WTC11 (cell line): ENCODE measurements around the gene HNF1B. TPM values are rescaled to one million over a fixed set of nuclear protein-coding genes. Genes with fewer than 3 reads are reported as not detected.

Experiments
- ATAC-seq: fragments of 200-7000 bp; cut with Tn5 transposase; 2 replicates; pipeline ENCODE4 v1.10.0; 2021; ENCODE audit warnings: mild to moderate bottlenecking, moderate library complexity
- CTCF ChIA-PET: fragments of 300-600 bp; sonication (Branson Sonifier 250); formaldehyde crosslinking; loops from one replicate; lab custom pipeline; 2021; ENCODE audit warnings: antibody characterized with exemption; lab: Charles Lee
- POLR2A ChIA-PET: fragments of 350-600 bp; sonication (Branson Sonifier 250); formaldehyde crosslinking; loops from one replicate; lab custom pipeline; 2021; ENCODE audit warnings: antibody characterized with exemption; lab: Charles Lee
- DNase-seq: peaks from one replicate; pipeline ENCODE4 v3.0.0; 2021; ENCODE audit warnings: low spot score
- H3K27ac Mint-ChIP-seq: 2 replicates; pipeline ENCODE4 v1.8.0; 2021; ENCODE audit warnings: mixed read lengths
- H3K27me3 Mint-ChIP-seq: 2 replicates; pipeline ENCODE4 v1.8.0; 2021; ENCODE audit warnings: low read depth, mild to moderate bottlenecking, moderate library complexity, mixed read lengths
- H3K36me3 Mint-ChIP-seq: 2 replicates; pipeline ENCODE4 v1.8.0; 2021; ENCODE audit warnings: mixed read lengths
- H3K4me1 Mint-ChIP-seq: 2 replicates; pipeline ENCODE4 v1.8.0; 2022; ENCODE audit warnings: mixed read lengths
- H3K4me3 Mint-ChIP-seq: 2 replicates; pipeline ENCODE4 v1.8.0; 2021; ENCODE audit warnings: mild to moderate bottlenecking, moderate library complexity, mixed read lengths
- H3K9me3 Mint-ChIP-seq: 2 replicates; pipeline ENCODE4 v1.8.0; 2021; ENCODE audit warnings: mixed read lengths
- ATF1 ChIP-seq: sonication (generic); formaldehyde crosslinking; IDR thresholded peaks from 2 replicates; pipeline ENCODE4 v1.8.1; 2023; ENCODE audit warnings: mild to moderate bottlenecking, moderate library complexity, missing genetic modification reagents
- ATF3 ChIP-seq: sonication (generic); formaldehyde crosslinking; conservative IDR thresholded peaks from 2 replicates; pipeline ENCODE4 v1.8.1; 2022; ENCODE audit warnings: mild to moderate bottlenecking, missing genetic modification reagents
- ESRRA ChIP-seq: sonication (generic); formaldehyde crosslinking; IDR thresholded peaks from 2 replicates; pipeline ENCODE4 v1.8.1; 2022; ENCODE audit warnings: mild to moderate bottlenecking, missing genetic modification reagents, borderline replicate concordance
- ETV6 ChIP-seq: sonication (generic); formaldehyde crosslinking; IDR thresholded peaks from 2 replicates; pipeline ENCODE4 v1.8.1; 2022; ENCODE audit warnings: mild to moderate bottlenecking, missing genetic modification reagents
- FOXK1 ChIP-seq: sonication (generic); formaldehyde crosslinking; IDR thresholded peaks from 2 replicates; pipeline ENCODE4 v1.8.0; 2022; ENCODE audit warnings: mild to moderate bottlenecking, moderate library complexity, missing genetic modification reagents
- GABPB1 ChIP-seq: sonication (generic); formaldehyde crosslinking; IDR thresholded peaks from 2 replicates; pipeline ENCODE4 v1.8.1; 2023; ENCODE audit warnings: mild to moderate bottlenecking, missing genetic modification reagents
- IRF2 ChIP-seq: sonication (generic); formaldehyde crosslinking; IDR thresholded peaks from 2 replicates; pipeline ENCODE4 v1.8.0; 2022; ENCODE audit warnings: low read depth, missing genetic modification reagents, borderline replicate concordance
- NFE2L1 ChIP-seq: sonication (generic); formaldehyde crosslinking; IDR thresholded peaks from 2 replicates; pipeline ENCODE4 v1.8.1; 2023; ENCODE audit warnings: missing genetic modification reagents
- NFYB ChIP-seq: sonication (generic); formaldehyde crosslinking; conservative IDR thresholded peaks from 2 replicates; pipeline ENCODE4 v1.8.0; 2022; ENCODE audit warnings: low read depth, missing genetic modification reagents
- NR1H2 ChIP-seq: sonication (generic); formaldehyde crosslinking; IDR thresholded peaks from 2 replicates; pipeline ENCODE4 v1.9.0; 2021; ENCODE audit warnings: mild to moderate bottlenecking, moderate library complexity, missing genetic modification reagents
- PRRX2 ChIP-seq: fragments of 250-450 bp; sonication (Bioruptor Pico); IDR thresholded peaks from 2 replicates; pipeline ENCODE4 v1.8.0; 2021; ENCODE audit warnings: mild to moderate bottlenecking
- SMAD4 ChIP-seq: sonication (generic); formaldehyde crosslinking; IDR thresholded peaks from 2 replicates; pipeline ENCODE4 v1.8.0; 2022; ENCODE audit warnings: mild to moderate bottlenecking, missing genetic modification reagents
- SOX15 ChIP-seq: fragments of 250-450 bp; sonication (Bioruptor Pico); IDR thresholded peaks from 2 replicates; pipeline ENCODE4 v1.9.0; 2021; ENCODE audit warnings: mild to moderate bottlenecking
- TEAD1 ChIP-seq: sonication (generic); formaldehyde crosslinking; IDR thresholded peaks from 2 replicates; pipeline ENCODE4 v1.8.0; 2022; ENCODE audit warnings: mild to moderate bottlenecking, missing genetic modification reagents
- ZNF532 ChIP-seq: fragments of 250-450 bp; sonication (Bioruptor Pico); IDR thresholded peaks from 2 replicates; pipeline ENCODE4 v1.9.0; 2021; ENCODE audit warnings: mild to moderate bottlenecking, borderline replicate concordance
- total RNA-seq: library from RNA; stranded (reverse); gene quantifications from 3 replicates; pipeline ENCODE4 v1.2.3, GENCODE V29; 2021
- TF ChIP-seq, protein P1 (sequence below): sonication (generic); formaldehyde crosslinking; IDR thresholded peaks from 2 replicates; pipeline ENCODE4 v1.8.0; 2022; ENCODE audit warnings: mild to moderate bottlenecking, missing genetic modification reagents
- TF ChIP-seq, protein P2 (sequence below): sonication (generic); formaldehyde crosslinking; IDR thresholded peaks from 2 replicates; pipeline ENCODE4 v1.8.1; 2022; ENCODE audit warnings: low read depth, mild to moderate bottlenecking, moderate library complexity, missing genetic modification reagents, borderline replicate concordance
- TF ChIP-seq, protein P3 (sequence below): fragments of 250-450 bp; sonication (Bioruptor Pico); IDR thresholded peaks from 2 replicates; pipeline ENCODE4 v1.9.0; 2021; ENCODE audit warnings: mild to moderate bottlenecking
- TF ChIP-seq, protein P4 (sequence below): fragments of 250-450 bp; sonication (Bioruptor Pico); IDR thresholded peaks from 2 replicates; pipeline ENCODE4 v2.1.2; 2022; ENCODE audit warnings: mild to moderate bottlenecking, moderate library complexity
- TF ChIP-seq, protein P5 (sequence below): sonication (generic); formaldehyde crosslinking; IDR thresholded peaks from 2 replicates; pipeline ENCODE4 v1.8.1; 2023; ENCODE audit warnings: mild to moderate bottlenecking, missing genetic modification reagents

The HNF1B gene
- total RNA-seq, 1 experiment from 2014 or later: 0.26 TPM

GRCh38 chr17:37719866-37720265 lies 25.0 kb downstream of the HNF1B start:
- no peaks in the 10 kb centered on the region for H3K9me3 Mint-ChIP-seq
- H3K36me3 Mint-ChIP-seq: no peaks in the 10 kb centered on the region
- H3K4me3 Mint-ChIP-seq: no peak overlapping the region
- H3K27me3 Mint-ChIP-seq: no peaks in the 10 kb centered on the region; the same call in 1 of the 2 replicates
- ChIA-PET POLR2A (no interaction called here), CTCF (no interaction called here)
- ATAC-seq (no peak), DNase-seq (no peak)
- no peak overlapping the region for H3K27ac Mint-ChIP-seq
- peaks cover 3% of the 10 kb centered on the region for H3K4me1 Mint-ChIP-seq
- TF ChIP-seq GABPB1 (CRISPR knock-in tag) (no peak), TEAD1 (CRISPR knock-in tag) (no peak), SOX15 (no peak), ATF3 (CRISPR knock-in tag) (no peak), ESRRA (CRISPR knock-in tag) (no peak), NFE2L1 (no peak), SMAD4 (no peak), IRF2 (CRISPR knock-in tag) (no peak), NR1H2 (no peak), ETV6 (no peak), ZNF532 (CRISPR knock-in tag) (no peak), ATF1 (CRISPR knock-in tag) (no peak), PRRX2 (CRISPR knock-in tag) (no peak), NFYB (no peak), FOXK1 (CRISPR knock-in tag) (no peak)
- TF ChIP-seq, protein P1, sequence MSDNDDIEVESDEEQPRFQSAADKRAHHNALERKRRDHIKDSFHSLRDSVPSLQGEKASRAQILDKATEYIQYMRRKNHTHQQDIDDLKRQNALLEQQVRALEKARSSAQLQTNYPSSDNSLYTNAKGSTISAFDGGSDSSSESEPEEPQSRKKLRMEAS (CRISPR knock-in tag): no peak
- TF ChIP-seq, protein P2, sequence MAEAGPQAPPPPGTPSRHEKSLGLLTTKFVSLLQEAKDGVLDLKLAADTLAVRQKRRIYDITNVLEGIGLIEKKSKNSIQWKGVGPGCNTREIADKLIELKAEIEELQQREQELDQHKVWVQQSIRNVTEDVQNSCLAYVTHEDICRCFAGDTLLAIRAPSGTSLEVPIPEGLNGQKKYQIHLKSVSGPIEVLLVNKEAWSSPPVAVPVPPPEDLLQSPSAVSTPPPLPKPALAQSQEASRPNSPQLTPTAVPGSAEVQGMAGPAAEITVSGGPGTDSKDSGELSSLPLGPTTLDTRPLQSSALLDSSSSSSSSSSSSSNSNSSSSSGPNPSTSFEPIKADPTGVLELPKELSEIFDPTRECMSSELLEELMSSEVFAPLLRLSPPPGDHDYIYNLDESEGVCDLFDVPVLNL (CRISPR knock-in tag): no peak
- TF ChIP-seq, protein P3, sequence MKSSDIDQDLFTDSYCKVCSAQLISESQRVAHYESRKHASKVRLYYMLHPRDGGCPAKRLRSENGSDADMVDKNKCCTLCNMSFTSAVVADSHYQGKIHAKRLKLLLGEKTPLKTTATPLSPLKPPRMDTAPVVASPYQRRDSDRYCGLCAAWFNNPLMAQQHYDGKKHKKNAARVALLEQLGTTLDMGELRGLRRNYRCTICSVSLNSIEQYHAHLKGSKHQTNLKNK (CRISPR knock-in tag): no peak
- TF ChIP-seq, protein P4, sequence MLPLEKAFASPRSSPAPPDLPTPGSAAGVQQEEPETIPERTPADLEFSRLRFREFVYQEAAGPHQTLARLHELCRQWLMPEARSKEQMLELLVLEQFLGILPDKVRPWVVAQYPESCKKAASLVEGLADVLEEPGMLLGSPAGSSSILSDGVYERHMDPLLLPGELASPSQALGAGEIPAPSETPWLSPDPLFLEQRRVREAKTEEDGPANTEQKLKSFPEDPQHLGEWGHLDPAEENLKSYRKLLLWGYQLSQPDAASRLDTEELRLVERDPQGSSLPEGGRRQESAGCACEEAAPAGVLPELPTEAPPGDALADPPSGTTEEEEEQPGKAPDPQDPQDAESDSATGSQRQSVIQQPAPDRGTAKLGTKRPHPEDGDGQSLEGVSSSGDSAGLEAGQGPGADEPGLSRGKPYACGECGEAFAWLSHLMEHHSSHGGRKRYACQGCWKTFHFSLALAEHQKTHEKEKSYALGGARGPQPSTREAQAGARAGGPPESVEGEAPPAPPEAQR (CRISPR knock-in tag): no peak
- TF ChIP-seq, protein P5, sequence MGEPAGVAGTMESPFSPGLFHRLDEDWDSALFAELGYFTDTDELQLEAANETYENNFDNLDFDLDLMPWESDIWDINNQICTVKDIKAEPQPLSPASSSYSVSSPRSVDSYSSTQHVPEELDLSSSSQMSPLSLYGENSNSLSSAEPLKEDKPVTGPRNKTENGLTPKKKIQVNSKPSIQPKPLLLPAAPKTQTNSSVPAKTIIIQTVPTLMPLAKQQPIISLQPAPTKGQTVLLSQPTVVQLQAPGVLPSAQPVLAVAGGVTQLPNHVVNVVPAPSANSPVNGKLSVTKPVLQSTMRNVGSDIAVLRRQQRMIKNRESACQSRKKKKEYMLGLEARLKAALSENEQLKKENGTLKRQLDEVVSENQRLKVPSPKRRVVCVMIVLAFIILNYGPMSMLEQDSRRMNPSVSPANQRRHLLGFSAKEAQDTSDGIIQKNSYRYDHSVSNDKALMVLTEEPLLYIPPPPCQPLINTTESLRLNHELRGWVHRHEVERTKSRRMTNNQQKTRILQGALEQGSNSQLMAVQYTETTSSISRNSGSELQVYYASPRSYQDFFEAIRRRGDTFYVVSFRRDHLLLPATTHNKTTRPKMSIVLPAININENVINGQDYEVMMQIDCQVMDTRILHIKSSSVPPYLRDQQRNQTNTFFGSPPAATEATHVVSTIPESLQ (CRISPR knock-in tag): no peak
